ENCODE results near the gene CASK.

CASK gene

GRCh38 chrX:41822892-41823291, 100.5 kb downstream of the CASK start:
- H3K4me3 ChIP-seq (replicated peaks; ENCODE audit: insufficient read depth, low read length): no peak overlapping the region
- no peak for TF ChIP-seq REST (IDR thresholded peaks at IDR 0.05; ENCODE audit: insufficient replicate concordance, low read depth)
- no peak for TF ChIP-seq POLR2AphosphoS5 (IDR thresholded peaks at IDR 0.05; ENCODE audit: low read depth)
- no peak for TF ChIP-seq GABPA (IDR thresholded peaks at IDR 0.05; ENCODE audit: low read depth)
- no peak for TF ChIP-seq SPI1 (IDR thresholded peaks at IDR 0.05; ENCODE audit: borderline replicate concordance, low read depth)
- no peak for TF ChIP-seq CTCF (IDR thresholded peaks at IDR 0.05; ENCODE audit: insufficient read depth, low read length)
- no peak for DNase-seq (ENCODE audit: low read depth in 1 of 2, low spot score in 1 of 2)
- H3K27ac ChIP-seq (replicated peaks): no peak overlapping the region
- no peaks in the 10 kb centered on the region for H3K27me3 ChIP-seq (ENCODE audit: insufficient read depth, poor library complexity, severe bottlenecking)

DNA sequence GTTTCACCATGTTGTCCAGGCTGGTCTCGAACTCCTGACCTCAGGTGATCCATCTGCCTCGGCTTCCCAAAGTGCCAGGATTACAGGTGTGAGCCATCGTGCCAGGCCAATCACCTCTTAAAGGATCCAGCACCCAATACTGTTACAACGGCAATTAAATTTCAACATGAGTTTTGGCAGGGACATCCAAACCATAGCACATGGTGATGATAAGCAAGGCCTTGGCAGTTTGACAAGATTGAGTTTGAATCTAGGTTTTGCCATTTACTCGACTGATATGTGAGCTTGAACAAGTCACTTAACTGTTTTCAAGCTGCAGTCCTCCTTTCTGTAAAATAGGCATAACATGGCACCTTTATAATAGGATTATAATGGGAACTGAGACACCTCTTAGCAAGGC, 115.3 kb downstream of the CASK start:
- H3K27me3 ChIP-seq (ENCODE audit: insufficient read depth, poor library complexity, severe bottlenecking): no peaks in the 10 kb centered on the region
- H3K27ac ChIP-seq (replicated peaks): no peak overlapping the region
- H3K4me3 ChIP-seq (replicated peaks; ENCODE audit: insufficient read depth, low read length): no peak overlapping the region
- TF ChIP-seq POLR2AphosphoS5 (IDR thresholded peaks at IDR 0.05; ENCODE audit: low read depth) (no peak), CTCF (IDR thresholded peaks at IDR 0.05; ENCODE audit: insufficient read depth, low read length) (no peak)
- no peak for DNase-seq (ENCODE audit: low read depth in 1 of 2, low spot score in 1 of 2)

DNA sequence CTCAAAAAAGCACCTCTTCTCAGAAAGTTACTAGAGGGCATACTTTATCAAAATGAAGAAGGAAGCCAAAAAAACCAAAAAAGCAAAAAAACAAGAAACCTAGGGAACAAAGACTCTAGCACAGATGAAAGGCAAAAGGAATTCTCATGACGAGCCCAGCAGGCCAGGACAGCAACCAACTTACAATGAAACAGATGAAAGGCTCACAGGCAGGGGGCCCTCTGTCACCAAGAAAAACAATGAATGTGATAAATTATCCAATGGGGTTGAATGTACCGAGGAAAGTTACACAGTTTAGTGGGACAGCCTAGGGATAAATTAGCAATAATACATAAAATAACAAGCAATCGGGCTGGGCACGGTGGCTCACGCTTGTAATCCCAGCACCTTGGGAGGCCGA, 120.4 kb downstream of the CASK start:
- TF ChIP-seq REST (IDR thresholded peaks at IDR 0.05; ENCODE audit: insufficient replicate concordance, low read depth) (no peak), POLR2AphosphoS5 (IDR thresholded peaks at IDR 0.05; ENCODE audit: low read depth) (no peak), CTCF (IDR thresholded peaks at IDR 0.05; ENCODE audit: insufficient read depth, low read length) (no peak), GABPA (IDR thresholded peaks at IDR 0.05; ENCODE audit: low read depth) (no peak)
- DNase-seq (ENCODE audit: low read depth in 1 of 2, low spot score in 1 of 2): no peak
- H3K27ac ChIP-seq (replicated peaks): no peak overlapping the region
- no peaks in the 10 kb centered on the region for H3K27me3 ChIP-seq (ENCODE audit: insufficient read depth, poor library complexity, severe bottlenecking)
- no peak overlapping the region for H3K4me3 ChIP-seq (replicated peaks; ENCODE audit: insufficient read depth, low read length)

GRCh38 chrX:41799661-41800060, 123.7 kb downstream of the CASK start:
- TF ChIP-seq SPI1 (IDR thresholded peaks at IDR 0.05; ENCODE audit: borderline replicate concordance, low read depth) (no peak), GABPA (IDR thresholded peaks at IDR 0.05; ENCODE audit: low read depth) (no peak), REST (IDR thresholded peaks at IDR 0.05; ENCODE audit: insufficient replicate concordance, low read depth) (no peak), CTCF (IDR thresholded peaks at IDR 0.05; ENCODE audit: insufficient read depth, low read length) (no peak), POLR2AphosphoS5 (IDR thresholded peaks at IDR 0.05; ENCODE audit: low read depth) (no peak)
- DNase-seq (ENCODE audit: low read depth in 1 of 2, low spot score in 1 of 2): no peak
- Histone ChIP-seq H3K4me3 (replicated peaks; ENCODE audit: insufficient read depth, low read length) (no peak overlapping the region), H3K27ac (replicated peaks) (no peak overlapping the region), H3K27me3 (ENCODE audit: insufficient read depth, poor library complexity, severe bottlenecking) (no peaks in the 10 kb centered on the region)
